ENCODE results near the gene SPDEF. TPM values are rescaled to one million over a fixed set of nuclear protein-coding genes. Genes with fewer than 3 reads are reported as not detected.

The SPDEF gene
- total and polyA plus RNA-seq, 2 experiments from 2014 or later, result 0.69 TPM; not detected in 1

DNA sequence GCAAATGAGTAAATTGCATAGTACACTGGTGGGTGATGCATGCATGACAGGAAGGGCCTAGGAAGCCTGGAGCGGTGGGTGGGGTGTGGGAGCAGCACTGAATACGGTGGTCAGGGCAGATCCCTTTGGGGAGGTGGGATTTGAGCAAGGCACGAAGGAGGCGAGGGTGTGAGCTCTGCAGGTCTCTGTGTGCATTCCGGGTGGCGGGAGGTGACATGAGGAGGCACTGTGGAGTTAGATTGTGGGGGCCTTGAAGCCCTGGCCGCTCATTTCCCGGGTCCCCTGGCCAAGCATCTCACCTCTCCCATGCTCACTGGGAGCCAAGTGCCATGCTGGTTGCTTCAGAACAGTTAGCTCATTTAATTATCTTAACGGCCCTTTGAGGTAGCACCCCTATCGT, 6.2 kb upstream of the SPDEF start:
- Histone ChIP-seq H2AFZ (no peak overlapping the region), H3K79me2 (replicated peaks; ENCODE audit: insufficient read depth) (no peaks in the 10 kb centered on the region), H3K4me1 (ENCODE audit: insufficient read depth) (peaks cover 7% of the 10 kb centered on the region), H3K27me3 (ENCODE audit: insufficient read depth) (no peaks in the 10 kb centered on the region), H3K4me2 (no peak overlapping the region), H4K20me1 (replicated peaks; ENCODE audit: insufficient read depth) (no peaks in the 10 kb centered on the region), H3K36me3 (ENCODE audit: insufficient read depth) (no peaks in the 10 kb centered on the region), H3F3A (replicated peaks; ENCODE audit: low read depth) (no peaks in the 10 kb centered on the region), H3K4me3 (no peak overlapping the region), H3K9me2 (ENCODE audit: insufficient read depth) (no peaks in the 10 kb centered on the region), H3K27ac (ENCODE audit: low read depth) (no peak overlapping the region)
- Mint-ChIP-seq H3K36me3 (ENCODE audit: low read depth) (no peaks in the 10 kb centered on the region), H3K4me3 (no peak overlapping the region), H3K27ac (no peak overlapping the region), H3K27me3 (ENCODE audit: insufficient read depth, low read depth, poor library complexity) (peaks cover 12% of the 10 kb centered on the region), H3K9me3 (no peaks in the 10 kb centered on the region; the same call in 1 of the 3 replicates), H3K4me1 (peaks cover 21% of the 10 kb centered on the region)
- ATAC-seq (no peak), DNase-seq (ENCODE audit: low spot score) (no peak)
- TF ChIP-seq EZH2 (IDR thresholded peaks at IDR 0.05; ENCODE audit: low read depth, unreplicated experiment) (no peak), ETS1 (IDR thresholded peaks at IDR 0.05) (no peak), CREB1 (CRISPR knock-in tag; IDR thresholded peaks at IDR 0.05; ENCODE audit: low read depth) (no peak), POLR2AphosphoS5 (IDR thresholded peaks at IDR 0.05; ENCODE audit: low read depth) (no peak), JUNB (IDR thresholded peaks at IDR 0.05; ENCODE audit: unreplicated experiment) (no peak), EZH2phosphoT487 (IDR thresholded peaks at IDR 0.05; ENCODE audit: unreplicated experiment) (no peak), ZNF114 (CRISPR knock-in tag; IDR thresholded peaks at IDR 0.05) (no peak)
- TF ChIP-seq, protein P1, sequence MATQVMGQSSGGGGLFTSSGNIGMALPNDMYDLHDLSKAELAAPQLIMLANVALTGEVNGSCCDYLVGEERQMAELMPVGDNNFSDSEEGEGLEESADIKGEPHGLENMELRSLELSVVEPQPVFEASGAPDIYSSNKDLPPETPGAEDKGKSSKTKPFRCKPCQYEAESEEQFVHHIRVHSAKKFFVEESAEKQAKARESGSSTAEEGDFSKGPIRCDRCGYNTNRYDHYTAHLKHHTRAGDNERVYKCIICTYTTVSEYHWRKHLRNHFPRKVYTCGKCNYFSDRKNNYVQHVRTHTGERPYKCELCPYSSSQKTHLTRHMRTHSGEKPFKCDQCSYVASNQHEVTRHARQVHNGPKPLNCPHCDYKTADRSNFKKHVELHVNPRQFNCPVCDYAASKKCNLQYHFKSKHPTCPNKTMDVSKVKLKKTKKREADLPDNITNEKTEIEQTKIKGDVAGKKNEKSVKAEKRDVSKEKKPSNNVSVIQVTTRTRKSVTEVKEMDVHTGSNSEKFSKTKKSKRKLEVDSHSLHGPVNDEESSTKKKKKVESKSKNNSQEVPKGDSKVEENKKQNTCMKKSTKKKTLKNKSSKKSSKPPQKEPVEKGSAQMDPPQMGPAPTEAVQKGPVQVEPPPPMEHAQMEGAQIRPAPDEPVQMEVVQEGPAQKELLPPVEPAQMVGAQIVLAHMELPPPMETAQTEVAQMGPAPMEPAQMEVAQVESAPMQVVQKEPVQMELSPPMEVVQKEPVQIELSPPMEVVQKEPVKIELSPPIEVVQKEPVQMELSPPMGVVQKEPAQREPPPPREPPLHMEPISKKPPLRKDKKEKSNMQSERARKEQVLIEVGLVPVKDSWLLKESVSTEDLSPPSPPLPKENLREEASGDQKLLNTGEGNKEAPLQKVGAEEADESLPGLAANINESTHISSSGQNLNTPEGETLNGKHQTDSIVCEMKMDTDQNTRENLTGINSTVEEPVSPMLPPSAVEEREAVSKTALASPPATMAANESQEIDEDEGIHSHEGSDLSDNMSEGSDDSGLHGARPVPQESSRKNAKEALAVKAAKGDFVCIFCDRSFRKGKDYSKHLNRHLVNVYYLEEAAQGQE (IDR thresholded peaks at IDR 0.05; ENCODE audit: unreplicated experiment), result no peak
- TF ChIP-seq, protein P2, sequence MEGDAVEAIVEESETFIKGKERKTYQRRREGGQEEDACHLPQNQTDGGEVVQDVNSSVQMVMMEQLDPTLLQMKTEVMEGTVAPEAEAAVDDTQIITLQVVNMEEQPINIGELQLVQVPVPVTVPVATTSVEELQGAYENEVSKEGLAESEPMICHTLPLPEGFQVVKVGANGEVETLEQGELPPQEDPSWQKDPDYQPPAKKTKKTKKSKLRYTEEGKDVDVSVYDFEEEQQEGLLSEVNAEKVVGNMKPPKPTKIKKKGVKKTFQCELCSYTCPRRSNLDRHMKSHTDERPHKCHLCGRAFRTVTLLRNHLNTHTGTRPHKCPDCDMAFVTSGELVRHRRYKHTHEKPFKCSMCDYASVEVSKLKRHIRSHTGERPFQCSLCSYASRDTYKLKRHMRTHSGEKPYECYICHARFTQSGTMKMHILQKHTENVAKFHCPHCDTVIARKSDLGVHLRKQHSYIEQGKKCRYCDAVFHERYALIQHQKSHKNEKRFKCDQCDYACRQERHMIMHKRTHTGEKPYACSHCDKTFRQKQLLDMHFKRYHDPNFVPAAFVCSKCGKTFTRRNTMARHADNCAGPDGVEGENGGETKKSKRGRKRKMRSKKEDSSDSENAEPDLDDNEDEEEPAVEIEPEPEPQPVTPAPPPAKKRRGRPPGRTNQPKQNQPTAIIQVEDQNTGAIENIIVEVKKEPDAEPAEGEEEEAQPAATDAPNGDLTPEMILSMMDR (conservative IDR thresholded peaks at IDR 0.05; ENCODE audit: low read depth in 2 of 2), result no peak

DNA sequence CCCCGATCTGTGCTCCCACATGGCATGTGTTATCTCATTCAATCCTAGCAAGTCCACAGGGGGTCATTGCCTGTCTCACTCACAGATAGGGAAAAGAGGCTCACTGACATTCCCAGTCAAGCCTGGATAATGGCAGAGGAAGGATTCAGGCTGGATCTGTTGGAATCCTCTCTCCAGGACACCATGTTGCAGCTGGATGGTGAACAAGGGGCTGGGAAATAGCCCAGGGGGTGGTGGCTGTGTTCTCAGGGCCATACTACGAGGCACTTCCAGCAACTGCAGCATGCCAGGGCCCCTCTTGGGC, 5.0 kb upstream of the SPDEF start:
- Histone ChIP-seq H3K79me2 (replicated peaks; ENCODE audit: insufficient read depth) (no peaks in the 10 kb centered on the region), H2AFZ (no peak overlapping the region), H3F3A (replicated peaks; ENCODE audit: low read depth) (no peaks in the 10 kb centered on the region), H3K4me2 (no peak overlapping the region), H3K27me3 (ENCODE audit: insufficient read depth) (no peaks in the 10 kb centered on the region), H3K4me1 (ENCODE audit: insufficient read depth) (peaks cover 7% of the 10 kb centered on the region), H4K20me1 (replicated peaks; ENCODE audit: insufficient read depth) (no peaks in the 10 kb centered on the region), H3K4me3 (no peak overlapping the region), H3K9me2 (ENCODE audit: insufficient read depth) (no peaks in the 10 kb centered on the region), H3K36me3 (ENCODE audit: insufficient read depth) (no peaks in the 10 kb centered on the region), H3K27ac (ENCODE audit: low read depth) (no peak overlapping the region)
- Mint-ChIP-seq H3K4me3 (no peak overlapping the region), H3K9me3 (no peaks in the 10 kb centered on the region; the same call in 2 of the 3 replicates), H3K36me3 (ENCODE audit: low read depth) (no peaks in the 10 kb centered on the region), H3K27me3 (ENCODE audit: insufficient read depth, low read depth, poor library complexity) (peaks cover 11% of the 10 kb centered on the region), H3K27ac (no peak overlapping the region), H3K4me1 (peaks cover 15% of the 10 kb centered on the region)
- no peak for ATAC-seq
- DNase-seq (ENCODE audit: low spot score), result no peak
- TF ChIP-seq NANOG (IDR thresholded peaks at IDR 0.05; ENCODE audit: borderline replicate concordance), result no peak
- TF ChIP-seq, protein P2 (conservative IDR thresholded peaks at IDR 0.05; ENCODE audit: low read depth in 2 of 2), result no peak
